ENCODE data around the gene RXFP2.

The RXFP2 gene

DNA sequence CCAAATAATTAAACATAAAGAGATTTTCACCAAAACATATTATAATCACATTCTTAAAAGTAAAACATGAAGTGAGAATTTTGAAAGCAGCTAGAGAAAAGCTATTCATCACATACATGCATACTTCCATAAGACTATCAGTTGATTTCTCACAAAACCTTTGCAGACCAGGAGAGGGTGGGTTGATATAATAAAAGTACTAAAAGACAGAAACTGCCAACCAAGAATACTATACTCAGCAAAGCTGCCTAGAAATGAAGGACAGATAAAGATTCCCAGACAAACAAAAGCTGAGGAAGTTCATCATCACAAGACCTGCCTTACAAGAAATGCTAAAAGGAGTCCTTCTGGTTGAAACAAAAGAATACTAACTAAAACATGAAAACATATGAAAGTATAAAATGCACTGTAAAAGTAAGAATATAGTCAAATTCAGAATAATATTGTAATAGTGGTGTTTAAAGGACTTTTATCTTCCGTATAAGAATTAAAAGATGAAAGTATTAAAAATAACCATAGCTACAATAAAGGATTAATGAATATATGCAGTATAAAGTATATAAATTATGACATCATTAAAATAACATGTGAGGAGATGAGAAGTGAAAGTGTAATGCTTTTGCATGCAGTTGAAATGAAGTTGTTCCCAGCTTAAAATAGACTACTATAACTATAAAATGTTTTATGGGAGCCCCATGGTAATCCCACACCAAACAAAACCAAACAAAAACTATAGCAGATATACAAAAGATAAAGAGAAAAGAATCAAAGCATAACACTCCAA is 76.2 kb downstream of the RXFP2 start:
- H3K4me3 ChIP-seq (ENCODE audit: low read depth, low read length): no peak overlapping the region

DNA sequence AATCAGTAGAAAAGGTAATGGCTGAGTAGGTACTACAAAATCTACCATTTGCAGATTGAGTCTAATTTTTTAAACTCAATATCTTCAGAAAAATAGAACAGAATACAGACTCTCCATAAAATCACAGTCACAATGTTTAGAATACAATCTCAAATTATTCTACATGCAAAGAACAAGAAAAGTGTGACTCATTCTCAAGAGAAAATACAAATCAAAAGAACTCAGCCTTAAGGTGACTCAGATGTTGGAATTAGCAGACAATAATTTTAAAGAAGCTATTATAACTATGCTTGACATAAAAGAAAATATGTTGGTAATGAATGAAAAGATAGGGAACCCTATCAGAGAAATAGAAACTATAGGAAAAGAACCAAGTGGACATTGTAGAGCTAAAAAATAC is 78.9 kb downstream of the RXFP2 start:
- H3K4me3 ChIP-seq (ENCODE audit: low read depth, low read length): no peak overlapping the region

DNA sequence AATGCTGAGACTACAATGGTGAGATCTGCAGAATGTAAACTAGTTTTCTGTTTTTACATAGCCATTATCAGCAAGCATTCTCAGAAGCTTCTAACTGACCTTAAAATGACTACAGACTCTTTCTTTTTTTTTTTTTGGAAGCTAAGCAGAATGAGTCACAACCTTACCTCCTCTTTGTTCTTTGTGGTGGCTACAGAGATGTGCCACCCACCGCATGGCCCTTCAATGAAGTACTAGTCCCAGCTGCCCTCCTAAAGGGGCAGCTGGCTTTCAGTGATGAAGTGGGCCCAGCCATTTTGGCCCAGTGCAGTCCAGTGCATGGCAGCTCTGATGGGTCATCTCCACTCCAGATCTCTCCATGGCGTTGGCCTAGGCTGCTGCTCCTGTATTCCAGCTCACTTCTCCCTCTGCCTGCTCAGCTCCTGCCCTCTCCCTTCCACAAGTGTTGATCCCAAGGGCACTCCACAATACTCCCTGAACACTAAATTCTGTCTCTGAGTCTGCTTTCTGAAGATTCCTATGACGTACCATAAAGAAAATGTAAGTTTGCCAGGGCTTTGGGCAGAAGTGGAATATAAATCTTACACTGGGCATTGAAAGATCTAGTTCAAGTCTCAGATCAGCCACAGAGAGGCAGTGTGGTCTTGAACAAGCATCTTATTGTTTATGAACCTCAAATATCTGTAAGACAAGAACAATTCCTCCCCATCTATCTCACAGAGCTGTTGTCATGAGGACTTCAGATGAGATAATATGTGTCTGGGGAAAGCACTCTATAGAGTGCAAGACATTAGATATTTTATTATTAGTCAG is 85.6 kb downstream of the RXFP2 start:
- H3K4me3 ChIP-seq (ENCODE audit: low read depth, low read length): no peak overlapping the region

DNA sequence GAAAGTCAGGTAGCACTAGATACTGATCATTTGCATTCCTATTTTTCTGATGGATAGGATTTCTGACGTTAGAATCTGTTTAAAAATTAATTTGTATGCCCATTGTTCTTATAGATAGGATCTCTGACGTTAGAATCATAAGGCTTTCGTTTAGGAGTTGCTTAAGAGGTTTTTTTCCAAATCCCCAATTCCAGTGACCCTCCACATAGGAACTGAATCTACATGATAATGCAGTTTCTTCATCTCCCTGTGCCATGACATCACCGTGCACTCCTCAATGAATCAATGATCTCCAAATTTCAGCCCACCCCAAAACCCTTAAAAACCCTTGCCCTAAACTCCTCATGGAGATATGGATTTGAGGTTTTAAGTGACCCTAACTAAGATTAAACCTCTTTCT is 87.2 kb downstream of the RXFP2 start:
- no peak overlapping the region for H3K4me3 ChIP-seq (ENCODE audit: low read depth, low read length)

DNA sequence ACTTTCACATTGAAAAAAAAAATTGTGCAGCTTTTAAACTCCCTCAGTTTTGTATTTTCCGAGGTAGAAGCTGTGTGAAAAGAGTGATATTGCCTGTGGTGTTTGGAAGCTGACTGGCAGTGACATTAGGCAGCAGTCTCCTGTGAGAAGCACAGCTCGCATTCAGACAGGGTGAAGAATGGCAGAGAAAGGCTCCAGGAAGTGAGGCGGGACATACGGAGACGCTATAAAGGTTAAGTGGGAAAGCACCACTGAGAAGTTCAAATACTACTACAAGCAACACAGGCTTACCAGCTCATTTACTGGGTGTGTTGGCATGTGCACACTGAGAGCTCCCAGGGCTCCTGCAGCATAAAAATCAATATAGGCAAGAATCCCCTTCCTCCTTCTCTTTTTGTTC is 88.4 kb downstream of the RXFP2 start:
- H3K4me3 ChIP-seq (ENCODE audit: low read depth, low read length): no peak overlapping the region

DNA sequence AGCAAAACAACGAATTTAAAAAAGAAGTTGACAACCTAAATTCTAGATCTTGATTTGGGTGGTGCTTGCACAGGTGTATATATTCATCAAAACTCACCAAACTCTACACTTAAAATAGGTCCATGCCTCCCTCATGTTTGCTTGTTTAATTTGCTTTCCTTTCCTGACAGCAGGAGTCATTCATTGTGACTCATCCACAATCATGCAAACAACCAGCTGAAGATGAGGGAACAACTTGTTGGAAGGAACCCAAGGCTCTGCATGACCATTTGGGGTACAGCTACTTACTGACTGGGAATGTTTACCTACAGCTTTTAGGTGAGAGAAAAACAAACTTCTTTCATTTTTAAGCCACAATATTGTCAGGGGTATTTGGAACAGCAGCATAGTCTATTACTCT is 96.6 kb downstream of the RXFP2 start:
- H3K4me3 ChIP-seq (ENCODE audit: low read depth, low read length): no peak overlapping the region

DNA sequence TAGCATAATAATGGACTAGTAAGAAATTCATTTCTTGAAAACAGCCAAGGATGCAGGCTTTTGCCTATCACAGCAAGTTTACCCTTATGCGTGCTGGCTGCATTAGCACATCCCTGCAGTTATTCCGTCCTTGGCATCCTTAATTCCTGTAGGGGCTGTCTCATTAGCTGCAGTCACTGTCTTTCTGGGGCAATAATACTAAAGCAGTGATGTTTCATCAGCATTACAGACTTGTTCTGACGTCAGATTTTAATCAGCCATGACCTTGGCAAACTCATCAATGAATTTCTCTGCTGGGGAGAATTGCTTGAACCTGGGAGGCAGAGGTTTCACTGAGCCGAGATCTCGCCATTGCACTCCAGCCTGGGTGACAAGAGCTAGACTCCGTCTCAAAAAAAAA is 103.7 kb downstream of the RXFP2 start:
- no peak overlapping the region for H3K4me3 ChIP-seq (ENCODE audit: low read depth, low read length)

DNA sequence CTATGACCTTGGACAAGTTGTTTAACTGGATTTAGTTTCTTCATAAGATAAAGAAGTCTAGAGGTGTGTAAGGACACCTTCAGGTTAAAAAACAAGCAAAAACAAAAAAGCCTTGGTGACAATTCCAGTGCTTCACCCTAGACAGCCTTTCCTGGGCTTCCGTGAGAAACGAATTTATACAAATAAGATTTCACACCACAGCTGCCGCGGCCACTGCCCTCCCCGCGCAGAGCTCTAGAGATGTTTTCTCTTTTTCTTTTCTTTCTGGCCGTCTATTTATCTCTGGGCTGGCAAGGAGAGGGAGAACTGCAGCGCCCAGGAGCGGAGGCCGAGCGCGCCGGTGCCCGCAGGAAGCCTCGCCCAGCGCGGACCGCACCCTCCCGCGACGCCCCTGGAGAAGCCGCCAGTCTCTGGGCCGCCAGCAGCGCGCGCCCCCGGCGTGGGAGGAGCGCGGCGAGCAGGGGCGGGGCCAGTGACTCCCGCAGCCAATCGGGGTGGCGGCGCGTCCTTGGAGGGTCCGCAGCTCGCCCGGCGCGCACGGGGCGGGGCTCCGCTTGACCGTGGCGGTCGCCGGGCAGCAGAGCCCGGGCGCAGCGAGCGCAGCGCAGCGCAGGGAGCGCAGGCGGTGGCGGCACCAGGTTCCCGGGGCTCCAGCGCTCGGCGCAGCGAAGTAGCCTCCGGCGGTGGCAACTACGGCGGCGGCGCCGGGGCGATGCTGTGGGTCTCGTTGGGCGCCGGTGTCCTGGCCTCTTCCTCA is 107.0 kb downstream of the RXFP2 start:
- H3K4me3 ChIP-seq (ENCODE audit: low read depth, low read length): peak overlapping the region; percentile 47

DNA sequence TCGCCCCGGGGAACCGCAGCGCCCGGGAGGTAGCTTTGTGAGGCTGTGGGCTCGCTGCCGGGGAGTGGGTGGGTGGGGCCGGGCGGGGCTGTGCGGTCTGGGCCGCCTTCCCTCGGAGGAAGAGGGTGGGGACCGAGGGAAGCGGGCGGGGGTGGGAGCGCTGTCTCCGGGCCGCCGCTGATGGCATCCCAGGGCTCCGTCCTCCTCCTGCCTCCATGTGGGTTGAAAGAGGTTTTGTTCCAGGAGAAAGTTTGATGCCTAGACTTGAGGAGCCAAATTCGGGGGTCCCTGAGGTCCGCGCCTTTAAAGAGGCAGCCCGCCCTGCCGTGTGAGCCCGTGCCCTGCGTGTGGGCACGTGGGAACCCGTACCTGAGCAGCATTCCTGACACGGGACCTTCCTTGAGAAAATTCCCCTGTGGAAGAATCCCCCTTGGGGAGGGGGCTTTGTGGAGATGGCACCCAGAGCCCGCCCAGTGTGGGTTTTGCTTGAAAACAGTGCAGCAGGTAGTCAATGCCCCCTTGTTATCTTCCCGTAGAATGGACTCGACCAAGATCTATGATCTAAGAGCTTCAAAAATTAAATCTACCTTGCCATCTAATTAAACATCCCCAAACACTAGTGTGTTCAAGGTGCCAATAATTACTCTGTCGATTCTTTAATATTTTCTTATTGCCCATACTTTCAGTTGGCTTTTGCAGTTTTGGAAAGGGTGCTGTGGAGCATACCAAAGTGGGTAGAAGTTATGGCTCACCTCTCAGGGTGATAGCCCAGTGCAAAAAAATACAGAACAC is 107.8 kb downstream of the RXFP2 start:
- peak overlapping the region; percentile 47 for H3K4me3 ChIP-seq (ENCODE audit: low read depth, low read length)

DNA sequence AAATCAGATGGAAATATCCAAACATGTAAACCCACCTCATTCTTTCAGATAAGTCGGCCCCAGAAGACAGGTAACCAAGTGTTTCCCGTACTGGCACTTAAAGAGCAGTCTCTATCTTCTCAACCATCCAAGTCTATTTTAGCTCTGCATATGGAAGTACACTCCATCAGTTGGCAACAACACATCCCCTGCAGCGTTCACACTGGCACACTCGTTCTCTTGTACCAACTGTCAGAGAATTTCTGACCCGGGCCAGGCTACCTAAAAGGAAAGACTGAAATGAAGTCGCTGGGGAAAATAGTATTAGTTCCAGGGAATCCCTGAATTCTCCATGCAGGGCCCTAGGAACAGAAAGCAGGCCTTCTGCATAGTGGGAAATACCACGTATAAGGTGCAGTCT is 109.3 kb downstream of the RXFP2 start:
- H3K4me3 ChIP-seq (ENCODE audit: low read depth, low read length): no peak overlapping the region

DNA sequence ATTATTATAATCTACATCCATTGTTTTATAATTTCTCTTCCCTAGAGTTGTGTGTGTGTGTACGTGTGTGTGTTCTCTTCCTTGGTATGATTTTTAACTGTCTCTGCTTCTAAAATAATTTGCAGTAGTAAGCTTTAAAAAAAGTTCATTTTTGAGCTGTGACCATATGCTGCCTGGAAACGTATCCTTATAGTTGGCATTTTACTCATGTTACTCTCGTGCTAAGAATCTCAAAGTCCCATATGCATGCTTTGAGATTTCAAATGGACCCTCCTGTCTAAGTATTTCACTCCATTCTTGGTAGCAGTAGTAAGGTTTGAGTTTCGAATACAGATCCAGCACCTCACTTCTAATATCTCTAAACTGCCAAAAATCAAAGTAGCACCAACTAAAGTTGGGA is 109.9 kb downstream of the RXFP2 start:
- H3K4me3 ChIP-seq (ENCODE audit: low read depth, low read length): no peak overlapping the region

DNA sequence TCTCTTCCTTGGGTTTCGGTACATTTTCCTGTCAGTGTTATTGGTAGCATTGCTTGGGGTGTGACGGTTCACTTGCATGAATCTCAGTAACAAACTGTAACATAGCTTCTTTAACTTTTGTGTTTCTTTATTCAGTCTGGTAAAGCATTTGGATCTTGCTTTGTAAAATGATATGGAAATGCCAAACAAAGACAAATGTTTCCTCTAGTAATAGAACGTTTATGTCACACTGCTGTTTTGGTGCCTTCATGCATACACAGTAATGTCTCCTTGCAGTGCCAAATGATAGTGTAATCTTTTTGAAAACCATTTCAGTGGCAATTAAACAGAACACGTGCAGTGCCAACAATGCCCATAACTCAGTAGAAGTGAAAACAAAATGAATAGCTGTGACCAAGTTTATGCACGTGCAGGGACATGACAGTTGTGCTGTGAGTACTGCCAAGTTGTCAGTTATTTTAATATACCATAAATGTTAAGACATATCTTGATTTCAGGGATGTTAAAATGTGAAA is 110.8 kb downstream of the RXFP2 start:
- H3K4me3 ChIP-seq (ENCODE audit: low read depth, low read length): no peak overlapping the region

DNA sequence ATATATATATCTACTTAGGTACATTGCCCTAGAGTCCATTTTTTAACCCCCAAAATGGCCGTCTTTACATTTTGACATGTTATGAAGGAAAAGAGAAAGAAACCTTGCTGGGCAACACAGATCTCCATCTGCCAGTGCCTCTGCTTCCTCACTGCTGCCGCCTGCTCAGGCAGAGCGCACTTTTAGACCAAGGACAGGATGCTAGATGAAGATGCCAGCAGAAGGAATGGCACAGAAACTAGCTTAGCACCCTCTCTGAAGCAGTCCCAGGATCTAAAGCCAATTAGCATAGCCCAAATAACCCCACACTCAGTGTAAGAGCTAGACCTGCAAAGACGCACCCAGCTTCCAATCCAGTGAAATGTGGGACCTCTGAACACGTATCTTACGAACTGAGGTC is 111.9 kb downstream of the RXFP2 start:
- H3K4me3 ChIP-seq (ENCODE audit: low read depth, low read length): no peak overlapping the region
